ENCODE data around the gene KHSRP.

Gene KHSRP, protein sequence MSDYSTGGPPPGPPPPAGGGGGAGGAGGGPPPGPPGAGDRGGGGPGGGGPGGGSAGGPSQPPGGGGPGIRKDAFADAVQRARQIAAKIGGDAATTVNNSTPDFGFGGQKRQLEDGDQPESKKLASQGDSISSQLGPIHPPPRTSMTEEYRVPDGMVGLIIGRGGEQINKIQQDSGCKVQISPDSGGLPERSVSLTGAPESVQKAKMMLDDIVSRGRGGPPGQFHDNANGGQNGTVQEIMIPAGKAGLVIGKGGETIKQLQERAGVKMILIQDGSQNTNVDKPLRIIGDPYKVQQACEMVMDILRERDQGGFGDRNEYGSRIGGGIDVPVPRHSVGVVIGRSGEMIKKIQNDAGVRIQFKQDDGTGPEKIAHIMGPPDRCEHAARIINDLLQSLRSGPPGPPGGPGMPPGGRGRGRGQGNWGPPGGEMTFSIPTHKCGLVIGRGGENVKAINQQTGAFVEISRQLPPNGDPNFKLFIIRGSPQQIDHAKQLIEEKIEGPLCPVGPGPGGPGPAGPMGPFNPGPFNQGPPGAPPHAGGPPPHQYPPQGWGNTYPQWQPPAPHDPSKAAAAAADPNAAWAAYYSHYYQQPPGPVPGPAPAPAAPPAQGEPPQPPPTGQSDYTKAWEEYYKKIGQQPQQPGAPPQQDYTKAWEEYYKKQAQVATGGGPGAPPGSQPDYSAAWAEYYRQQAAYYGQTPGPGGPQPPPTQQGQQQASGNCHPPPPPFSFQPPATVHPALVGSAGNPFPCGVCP

DNA sequence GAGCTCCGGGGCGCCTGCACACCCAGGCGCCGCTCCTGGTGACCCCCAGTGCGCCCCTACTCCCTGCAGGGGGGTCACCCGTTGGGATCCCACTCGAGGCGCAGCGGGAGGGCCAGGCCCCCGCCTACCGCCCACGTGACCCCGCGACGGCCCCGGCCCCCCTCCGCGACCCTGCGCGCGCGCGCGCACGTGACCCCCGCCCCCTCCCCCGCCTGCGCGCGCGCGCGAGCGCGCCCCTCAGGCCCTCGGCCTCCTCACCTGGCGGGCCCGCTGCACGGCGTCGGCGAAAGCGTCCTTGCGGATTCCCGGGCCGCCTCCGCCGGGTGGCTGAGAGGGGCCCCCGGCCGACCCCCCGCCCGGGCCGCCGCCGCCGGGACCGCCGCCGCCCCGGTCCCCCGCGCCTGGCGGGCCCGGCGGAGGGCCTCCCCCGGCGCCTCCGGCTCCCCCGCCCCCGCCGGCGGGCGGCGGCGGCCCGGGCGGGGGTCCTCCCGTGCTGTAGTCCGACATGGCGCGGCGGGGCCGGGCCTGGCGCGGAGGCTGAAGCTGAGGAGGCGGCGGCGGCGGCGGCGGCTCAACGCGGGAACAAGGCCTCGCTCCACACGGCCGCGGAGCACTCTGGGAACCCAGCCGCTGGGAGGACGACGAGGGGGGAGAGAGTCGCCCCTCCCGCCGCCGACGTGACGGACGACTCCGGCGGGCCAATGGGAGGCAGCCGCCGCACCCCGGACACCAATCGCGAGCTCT, at the start of gene KHSRP:
KHSRP (minus strand) TSS at position 617 of the 744 bp plus-strand sequence; CDS start at position 507, 110 bp downstream.
- peak; percentile 79 for DNase-seq (ENCODE audit: low spot score)

DNA sequence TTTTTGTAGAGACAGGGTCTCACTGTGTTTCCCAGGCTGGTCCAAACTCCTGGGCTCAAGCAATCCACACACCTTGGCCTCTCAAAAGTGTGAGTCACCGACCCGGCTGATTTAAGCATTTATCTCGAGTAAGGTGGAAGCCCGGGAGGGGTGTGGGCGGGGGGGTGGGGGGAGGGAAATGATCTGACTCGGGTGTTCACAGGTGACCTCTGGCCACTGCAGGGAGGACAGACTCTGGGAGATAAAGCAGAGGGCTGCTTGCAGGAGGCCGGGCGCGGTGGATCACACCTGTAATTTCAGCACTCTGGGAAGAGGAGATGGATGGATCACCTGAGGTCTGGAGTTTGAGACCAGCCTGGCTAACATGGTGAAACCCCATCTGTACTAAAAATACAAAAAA, 49.0 kb upstream of the KHSRP start:
- no peak for DNase-seq (ENCODE audit: low spot score)

DNA sequence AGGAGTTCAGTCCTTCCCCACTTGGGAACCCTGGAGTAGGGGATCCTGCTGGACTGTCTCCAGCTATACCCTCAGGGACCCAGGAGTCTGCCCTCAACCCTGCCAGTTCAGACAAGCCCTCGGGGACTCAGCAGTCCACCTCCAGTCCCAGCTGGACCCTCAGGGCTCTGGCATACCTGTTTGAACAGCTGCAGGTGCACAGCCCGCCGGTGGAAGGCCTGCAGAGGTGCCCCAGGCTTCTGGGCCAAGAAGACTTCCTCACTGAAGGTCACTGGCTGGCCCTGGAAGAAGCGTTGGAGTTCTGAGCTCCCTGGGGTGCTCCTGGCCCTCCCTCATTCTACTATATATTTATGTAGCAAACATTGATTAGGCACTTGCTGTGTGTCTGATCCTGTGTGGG, 48.1 kb upstream of the KHSRP start:
- no peak for DNase-seq (ENCODE audit: low spot score)

DNA sequence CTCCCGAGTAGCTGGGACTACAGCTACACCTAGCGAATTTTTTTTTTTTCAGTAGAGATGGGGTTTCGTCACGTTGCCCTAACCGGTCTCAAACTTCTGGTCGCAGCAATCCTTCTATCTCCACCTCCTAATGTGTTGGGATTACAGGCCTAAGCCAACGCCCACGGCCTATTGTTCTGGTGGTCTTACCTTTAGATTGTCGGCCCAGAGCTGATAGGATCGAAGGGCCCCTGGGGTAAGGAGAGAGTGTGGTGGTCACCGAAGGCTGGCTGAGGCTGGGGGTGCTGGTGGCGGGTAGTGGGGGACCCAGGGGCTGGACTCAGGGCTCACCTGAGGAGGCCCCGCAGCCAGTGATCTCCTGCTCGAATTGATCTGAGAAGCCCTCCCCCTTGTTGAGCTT, 46.5 kb upstream of the KHSRP start:
- no peak for DNase-seq (ENCODE audit: low spot score)

DNA sequence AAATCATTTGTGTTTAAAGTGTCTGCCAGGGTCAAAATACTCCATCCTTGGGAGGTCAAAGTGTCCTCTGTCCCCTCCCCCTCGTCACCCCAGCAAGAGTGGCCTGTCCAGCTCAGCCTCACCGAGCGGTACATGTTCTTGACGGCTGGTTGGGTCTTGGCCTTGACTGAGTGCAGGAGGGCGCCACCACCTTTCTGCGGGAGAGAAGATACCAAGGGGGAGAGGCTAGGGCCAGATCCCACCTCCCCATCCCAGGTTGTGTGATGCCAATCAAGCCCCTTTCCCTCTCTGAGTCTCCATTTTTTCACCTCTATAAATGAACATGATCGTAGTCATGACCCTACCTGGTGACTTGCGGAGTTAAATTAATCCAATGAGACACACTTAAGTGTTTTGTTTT, 45.6 kb upstream of the KHSRP start:
- no peak for DNase-seq (ENCODE audit: low spot score)

DNA sequence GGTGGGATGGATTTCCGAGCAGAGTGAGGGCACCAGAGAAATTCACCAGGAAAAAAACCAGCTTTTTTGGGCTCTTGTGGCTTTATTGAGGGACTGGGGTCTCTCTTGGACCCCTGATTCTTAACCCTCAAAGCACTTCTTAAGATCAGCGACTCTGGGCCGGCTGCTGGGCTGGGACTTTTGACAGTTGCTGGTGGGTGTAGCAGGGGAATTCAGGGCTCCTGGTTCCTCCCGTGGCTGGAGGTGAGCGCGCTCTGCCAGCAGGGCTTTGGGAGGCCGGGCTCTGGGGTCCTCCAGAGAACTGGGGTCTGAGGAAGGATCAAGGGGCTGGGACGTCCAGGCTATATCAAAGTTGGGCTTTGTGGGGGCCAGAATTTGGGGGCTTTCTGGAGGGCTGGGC, 42.8 kb upstream of the KHSRP start:
- no peak for DNase-seq (ENCODE audit: low spot score)

DNA sequence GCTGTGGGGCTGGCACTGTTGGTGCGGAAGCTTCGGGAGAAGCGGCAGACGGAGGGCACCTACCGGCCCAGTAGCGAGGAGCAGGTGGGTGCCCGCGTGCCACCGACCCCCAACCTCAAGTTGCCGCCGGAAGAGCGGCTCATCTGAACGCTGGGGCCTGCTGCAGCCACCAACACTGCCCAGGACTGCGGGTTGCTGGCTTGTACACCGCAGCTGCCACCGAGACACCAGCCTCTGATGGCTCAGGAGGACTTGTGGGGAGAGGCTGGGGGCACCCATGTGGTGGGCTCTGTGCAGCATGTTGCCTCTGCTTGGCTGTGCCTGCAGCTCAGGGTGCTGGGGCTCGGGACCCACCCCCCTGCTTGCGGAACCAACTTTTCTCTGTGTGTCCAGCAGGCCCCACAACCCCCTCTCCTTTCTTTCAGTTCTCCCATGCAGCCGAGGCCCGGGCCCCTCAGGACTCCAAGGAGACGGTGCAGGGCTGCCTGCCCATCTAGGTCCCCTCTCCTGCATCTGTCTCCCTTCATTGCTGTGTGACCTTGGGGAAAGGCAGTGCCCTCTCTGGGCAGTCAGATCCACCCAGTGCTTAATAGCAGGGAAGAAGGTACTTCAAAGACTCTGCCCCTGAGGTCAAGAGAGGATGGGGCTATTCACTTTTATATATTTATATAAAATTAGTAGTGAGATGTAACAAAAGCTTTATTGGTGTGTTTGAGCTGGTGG, 42.1 kb upstream of the KHSRP start:
- DNase-seq (ENCODE audit: low spot score), result no peak

DNA sequence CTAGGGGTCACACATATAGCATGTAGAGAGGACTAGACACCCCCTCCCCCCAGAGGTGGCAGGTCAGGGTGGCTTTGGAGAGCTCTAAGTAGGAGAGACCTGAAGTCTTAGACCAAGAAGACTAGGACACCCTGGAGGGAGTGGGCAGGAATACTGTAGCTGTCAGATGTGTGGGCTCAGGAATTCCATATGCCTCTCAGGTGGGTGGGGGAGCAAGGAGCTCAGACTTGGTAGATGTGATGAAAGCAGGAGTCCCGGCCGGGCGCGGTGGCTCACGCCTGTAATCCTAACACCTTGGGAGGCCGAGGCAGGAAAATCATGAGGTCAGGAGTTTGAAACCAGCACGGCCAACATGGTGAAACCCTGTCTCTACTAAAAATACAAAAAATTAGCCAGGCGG, 41.1 kb upstream of the KHSRP start:
- no peak for DNase-seq (ENCODE audit: low spot score)

DNA sequence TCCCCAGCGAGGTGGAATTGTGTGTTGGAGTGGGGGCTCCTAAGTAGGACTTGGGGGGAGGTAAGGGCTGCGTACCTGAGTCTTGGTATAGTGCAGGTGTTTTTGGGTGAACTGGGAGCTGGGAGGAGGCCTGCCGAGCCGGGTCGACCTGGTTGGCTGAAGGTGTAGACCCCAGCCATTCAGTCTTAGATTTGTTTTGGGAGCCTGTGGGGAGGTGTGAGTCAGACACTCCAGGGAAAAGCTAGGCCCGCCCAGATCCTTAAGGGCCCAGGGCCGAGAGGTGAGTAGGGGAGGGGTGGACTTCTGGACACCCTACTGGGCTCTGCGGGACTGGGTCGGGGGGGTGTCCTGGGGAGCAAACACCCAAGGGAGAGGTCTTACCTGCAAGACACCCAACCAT, 40.4 kb upstream of the KHSRP start:
- DNase-seq (ENCODE audit: low spot score), result no peak

DNA sequence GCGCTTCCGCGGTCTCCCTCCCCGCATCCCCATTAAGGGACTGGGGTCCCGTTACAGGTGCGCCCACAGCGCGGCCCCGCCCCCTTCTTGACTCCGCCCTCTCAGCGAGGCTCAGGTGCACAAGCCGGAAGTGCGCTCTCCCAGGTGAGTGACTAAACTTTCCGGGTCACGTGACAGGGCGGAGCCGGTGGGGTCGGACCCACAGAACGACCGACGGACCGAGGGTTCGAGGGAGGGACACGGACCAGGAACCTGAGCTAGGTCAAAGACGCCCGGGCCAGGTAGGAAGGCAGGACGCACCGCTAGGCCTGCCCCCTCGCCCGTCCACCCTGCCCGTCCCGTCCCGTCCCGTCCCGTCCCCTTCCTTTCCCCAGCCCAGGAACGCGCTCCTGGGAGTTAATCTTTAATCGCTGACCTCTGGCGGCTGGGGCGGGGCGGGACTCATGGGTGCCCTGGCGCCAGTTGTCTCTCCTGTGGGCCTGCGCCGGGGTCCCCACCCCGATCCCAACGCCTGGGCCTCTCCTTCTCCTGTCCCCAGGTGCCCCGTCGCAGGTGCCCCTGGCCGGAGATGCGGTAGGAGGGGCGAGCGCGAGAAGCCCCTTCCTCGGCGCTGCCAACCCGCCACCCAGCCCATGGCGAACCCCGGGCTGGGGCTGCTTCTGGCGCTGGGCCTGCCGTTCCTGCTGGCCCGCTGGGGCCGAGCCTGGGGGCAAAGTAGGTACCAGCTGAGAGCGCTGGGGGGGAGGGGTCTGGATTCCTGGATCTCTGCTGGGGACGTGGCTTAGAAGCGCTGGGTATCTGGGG, 39.7 kb upstream of the KHSRP start, which contains the start of gene CRB3:
CRB3 (plus strand) TSS at position 202 of the 804 bp plus-strand sequence; CDS start at position 633, 431 bp downstream.
- peak; percentile 90 for DNase-seq (ENCODE audit: low spot score)

DNA sequence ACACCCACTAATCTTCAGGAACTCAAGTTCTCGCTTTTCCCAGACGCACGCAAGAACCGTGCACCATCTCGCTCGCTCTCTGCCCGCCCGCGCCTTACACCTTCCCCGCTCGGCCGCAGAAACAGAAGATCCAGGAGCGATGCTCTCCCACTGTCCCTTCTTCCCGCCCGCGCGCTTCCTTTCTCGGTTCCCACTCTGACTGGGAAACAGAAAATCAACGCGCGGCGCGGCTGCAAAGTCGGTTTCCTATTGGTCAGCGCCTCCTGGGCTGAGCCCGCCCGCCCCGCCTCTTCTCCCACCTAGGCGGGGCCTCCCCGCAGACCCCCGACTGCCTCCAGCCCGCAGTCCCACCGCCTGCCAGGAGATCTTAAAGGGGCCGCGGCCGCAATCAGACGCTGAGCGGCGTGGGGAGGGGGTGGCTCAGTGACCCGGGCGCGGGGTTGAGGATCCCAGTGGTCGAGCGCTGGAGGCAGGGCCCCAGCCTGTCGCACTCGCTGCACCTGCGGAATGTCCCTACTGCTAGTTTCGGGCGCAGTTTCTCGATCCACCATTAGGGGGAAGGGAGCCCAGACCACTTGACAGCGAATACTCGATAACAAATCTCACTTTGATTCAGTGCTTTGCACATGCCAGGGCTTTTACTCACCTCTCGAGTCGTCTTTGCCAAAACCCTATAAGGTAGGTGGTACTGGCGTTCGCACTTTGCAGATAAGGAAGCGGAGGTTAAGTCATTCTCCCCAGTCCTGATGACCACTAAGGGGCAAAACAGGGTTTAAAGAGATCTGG, 35.7 kb upstream of the KHSRP start:
- DNase-seq (ENCODE audit: low spot score), result peak; percentile 95

DNA sequence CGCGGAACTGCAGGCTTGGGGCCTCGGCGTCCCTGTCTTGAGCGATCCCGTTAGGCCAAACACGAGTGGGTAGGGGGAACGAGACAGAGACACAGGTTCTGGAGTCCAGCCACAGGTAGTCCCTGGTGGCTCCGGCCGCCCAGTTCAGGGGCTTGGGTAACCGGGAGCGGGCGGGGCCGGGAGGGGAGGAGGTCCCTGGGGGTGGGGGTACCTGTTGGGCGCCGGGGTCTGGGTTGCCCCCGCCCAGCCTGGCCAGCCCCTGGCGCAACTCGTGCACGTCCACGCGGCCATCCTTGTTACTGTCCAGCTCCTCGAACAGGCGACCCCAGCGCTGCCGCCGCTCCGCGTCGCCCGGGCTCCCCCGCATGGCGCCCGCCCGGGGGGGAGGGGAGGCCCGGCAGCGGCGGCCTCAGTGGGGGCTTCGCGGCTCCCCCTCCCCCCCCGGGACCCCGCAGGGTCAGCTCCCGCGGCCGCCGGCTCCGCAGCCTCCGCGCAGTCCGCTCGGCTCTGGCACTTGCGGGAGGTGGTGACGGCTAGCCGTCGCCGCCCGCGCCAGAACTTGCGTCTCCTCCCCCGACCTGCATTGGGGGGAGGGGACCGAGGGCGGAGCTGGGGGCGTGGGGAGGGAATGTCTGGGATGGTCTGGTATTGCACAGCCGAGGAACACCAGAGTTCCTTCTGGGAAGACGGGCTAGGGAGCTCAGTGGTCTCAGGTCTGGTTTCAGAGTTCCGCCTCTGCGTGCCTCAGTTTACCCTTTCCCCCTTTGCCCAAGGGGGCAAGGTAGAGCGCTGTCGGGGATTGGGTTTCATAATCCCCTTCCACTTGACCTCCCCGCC, 34.9 kb upstream of the KHSRP start, which contains the start of gene SLC25A23:
SLC25A23 (minus strand) TSS at position 531 of the 837 bp plus-strand sequence; CDS start at position 367, 164 bp downstream.
- peak; percentile 94 for DNase-seq (ENCODE audit: low spot score)

DNA sequence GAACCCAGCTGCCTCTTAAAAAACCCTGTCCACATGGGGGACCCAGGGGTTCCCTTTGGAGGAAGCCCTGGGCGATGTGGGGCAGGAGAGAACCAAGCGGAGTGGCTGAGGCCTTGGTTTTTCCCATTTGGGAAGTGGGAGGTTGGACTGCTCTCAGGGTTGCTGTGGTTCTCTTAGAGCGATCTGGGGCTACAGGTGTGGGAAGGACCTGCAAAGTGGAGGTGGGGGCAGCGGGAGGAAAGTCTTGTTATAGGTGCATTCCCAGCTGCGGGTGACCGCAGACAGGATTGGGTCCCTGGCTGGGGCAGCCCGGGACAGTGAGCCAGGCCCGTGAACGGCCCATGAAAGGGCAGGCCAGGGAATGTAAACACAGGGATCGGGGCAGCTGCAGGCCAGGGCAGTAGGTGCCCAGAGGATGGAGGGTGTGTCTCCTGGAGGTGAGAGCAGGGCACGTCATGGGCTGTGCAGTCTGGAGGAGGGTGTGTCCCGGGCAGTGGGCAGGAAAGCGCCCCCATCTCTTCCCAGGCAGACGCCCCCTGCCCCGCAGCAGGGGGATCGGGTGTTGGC, 34.2 kb upstream of the KHSRP start:
- DNase-seq (ENCODE audit: low spot score), result peak; percentile 51

DNA sequence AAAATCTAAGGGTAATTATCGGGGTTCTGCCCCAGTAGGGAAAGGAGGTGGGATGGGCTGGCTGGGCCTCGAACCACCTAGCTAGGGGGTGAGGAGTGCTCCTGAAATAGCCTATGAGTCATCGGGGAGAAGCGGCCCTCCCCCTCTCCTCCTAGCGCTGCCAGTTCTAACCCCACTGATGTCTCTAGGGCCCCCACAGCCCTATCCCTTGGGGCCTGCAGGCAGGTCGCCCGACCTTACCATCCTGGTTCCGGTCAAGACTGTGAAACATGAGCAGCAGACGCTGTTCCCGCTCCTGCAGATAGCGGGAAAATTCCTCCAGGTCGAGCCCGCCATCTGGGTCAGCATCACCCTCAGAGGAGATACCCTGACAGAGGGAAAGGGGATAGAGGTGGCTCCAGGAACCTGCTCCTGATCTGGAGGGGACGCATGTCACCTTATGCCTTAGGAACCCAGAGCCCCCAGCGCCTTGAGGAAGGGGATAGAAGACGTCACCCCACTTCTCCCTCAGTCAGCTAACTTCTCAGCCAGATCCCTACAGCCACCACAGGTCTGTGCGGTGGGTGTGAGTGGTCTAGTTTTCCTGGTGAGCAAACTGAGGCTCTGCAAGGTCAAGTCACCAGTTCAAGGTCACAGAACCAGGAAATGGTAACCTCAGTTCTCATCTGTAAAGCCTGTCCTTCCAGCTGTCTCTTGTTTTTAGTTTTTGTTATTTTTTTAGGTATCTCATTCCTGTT, 33.5 kb upstream of the KHSRP start:
- DNase-seq (ENCODE audit: low spot score), result no peak

DNA sequence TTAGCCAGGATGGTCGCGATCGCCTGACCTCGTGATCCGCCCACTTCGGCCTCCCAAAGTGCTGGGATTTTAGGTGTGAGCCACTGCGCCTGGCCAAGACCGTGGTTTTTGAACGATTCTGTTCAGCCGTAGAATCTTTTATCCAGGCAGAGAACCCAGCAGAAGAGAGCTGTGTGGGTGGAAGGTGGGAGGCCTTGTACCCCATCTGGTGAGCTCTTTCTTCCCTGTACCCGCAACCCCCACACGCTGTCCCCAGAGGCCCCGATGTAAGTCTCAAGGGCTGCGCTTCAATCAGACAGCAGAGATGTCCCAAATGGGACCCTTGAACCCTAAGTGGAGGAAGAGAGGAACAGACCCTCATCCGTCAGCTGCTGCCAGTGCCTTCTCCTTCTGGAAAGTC, 31.3 kb upstream of the KHSRP start:
- DNase-seq (ENCODE audit: low spot score), result no peak

DNA sequence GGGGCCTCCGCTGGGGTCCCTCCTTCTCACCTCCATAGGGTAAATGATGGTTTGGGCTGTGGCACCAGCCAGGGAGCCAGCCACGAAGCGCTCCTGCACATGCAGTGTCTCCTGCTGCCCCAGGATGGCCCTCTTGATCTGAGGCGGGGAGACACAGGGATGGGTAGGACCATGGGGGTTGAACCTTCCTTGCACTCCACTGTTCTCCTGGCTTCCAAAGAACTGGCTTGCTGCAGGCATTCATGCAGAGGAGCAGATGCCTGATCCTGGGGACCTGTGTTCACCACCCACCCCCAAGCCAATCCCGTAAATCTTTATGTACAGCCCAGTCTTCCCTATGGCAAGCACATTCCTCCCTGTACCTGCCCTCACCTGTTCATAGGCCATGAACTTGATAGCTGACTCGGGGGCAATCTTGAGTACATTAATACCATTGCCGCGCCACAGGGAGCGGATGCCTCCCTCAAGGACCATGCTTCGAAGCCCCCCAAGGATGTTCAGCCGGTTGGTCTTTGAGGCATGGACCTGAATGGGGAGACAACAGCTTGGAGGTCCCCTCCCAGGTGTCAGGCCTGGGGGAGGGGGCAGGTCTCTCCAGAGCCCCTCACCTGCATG, 29.4 kb upstream of the KHSRP start:
- DNase-seq (ENCODE audit: low spot score), result no peak

DNA sequence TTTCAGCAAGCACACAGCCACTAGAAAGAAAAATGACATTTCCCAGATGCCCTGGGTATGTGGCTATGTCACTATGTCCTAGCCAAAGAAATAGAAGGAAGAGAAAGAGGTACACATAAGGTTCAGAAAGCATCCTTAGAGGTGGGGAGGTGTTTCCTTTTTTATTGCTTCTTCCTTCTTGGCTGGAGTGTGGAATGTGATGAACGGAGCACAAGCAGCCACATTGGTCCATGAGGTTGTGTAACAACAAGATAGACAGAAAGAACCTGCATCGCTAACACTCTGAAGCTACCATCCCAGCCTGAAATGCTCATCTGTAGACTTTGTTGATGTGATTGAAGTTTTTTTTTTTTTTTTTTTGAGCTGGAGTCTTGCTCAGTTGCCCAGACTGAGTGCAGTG, 28.3 kb upstream of the KHSRP start:
- no peak for DNase-seq (ENCODE audit: low spot score)

DNA sequence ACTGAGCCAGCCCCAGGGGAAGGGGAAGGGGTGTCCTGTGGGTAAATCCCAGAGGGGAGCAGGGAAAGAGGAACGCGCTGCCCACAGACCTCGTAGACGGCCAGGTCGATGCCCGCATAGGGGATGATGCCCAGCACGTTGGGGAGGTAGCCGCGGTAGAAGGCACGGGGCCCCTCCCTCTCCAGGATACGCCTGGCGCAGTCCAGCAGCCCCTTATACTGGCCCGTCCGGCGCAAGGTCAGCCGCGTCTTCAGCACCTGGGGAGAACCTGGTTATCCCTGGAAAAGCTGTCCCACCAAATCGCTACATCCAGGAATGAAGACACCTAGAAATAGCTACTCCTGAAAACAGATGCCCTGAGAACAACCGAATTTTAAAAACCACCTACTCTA, 27.6 kb upstream of the KHSRP start:
- DNase-seq (ENCODE audit: low spot score), result no peak
